Erythroblast (primary cell): ENCODE measurements around the gene ARHGEF10L.

Source experiments
- GATA1 ChIP-seq: IDR thresholded peaks from 2 replicates; pipeline ENCODE4 v1.6.1; 2011; ENCODE audit warnings: low read depth, mild to moderate bottlenecking, control low read depth, low read length, moderate library complexity
- POLR2A ChIP-seq: IDR thresholded peaks from 2 replicates; pipeline ENCODE4 v1.6.1; 2011; ENCODE audit warnings: mild to moderate bottlenecking, low read length

GRCh38 chr1:17635811-17636210 lies 96.3 kb downstream of the ARHGEF10L start:
- TF ChIP-seq POLR2A (no peak), GATA1 (no peak)
